Liver (tissue), 9 donors: ENCODE data around the gene ETNPPL. TPM values are rescaled to one million over a fixed set of nuclear protein-coding genes. Genes with fewer than 3 reads are reported as not detected.

Source experiments
- DNase-seq: peaks from one replicate; pipeline ENCODE4 v3.0.0-alpha.2; 2017; ENCODE audit warnings: low spot score
- H3K27ac ChIP-seq, 2 donors: one replicate each; pipeline ENCODE4 v1.7.0; 2013; ENCODE audit warnings: inconsistent platforms in 2 of 2, low read length in 2 of 2, control low read depth in 1 of 2, low read depth in 1 of 2, mild to moderate bottlenecking in 1 of 2
- H3K27me3 ChIP-seq, 4 donors: one replicate each; pipeline versions ENCODE4 v1.6.1 to v1.7.0; 2013; ENCODE audit warnings: low read length in 3 of 4, inconsistent platforms in 1 of 4, mild to moderate bottlenecking in 1 of 4, moderate library complexity in 1 of 4; ENCODE audit not compliant: control insufficient read depth in 4 of 4, insufficient read depth in 4 of 4
- H3K36me3 ChIP-seq, 4 donors: one replicate each; pipeline versions ENCODE4 v1.6.1 to v1.7.0; 2013; ENCODE audit warnings: low read length in 3 of 4, mild to moderate bottlenecking in 3 of 4, low read depth in 1 of 4, moderate library complexity in 1 of 4; ENCODE audit not compliant: control insufficient read depth in 4 of 4, insufficient read depth in 3 of 4
- H3K4me1 ChIP-seq, 4 donors: one replicate each; pipeline versions ENCODE4 v1.6.1 to v1.7.0; 2013; ENCODE audit warnings: low read length in 3 of 4, mild to moderate bottlenecking in 3 of 4, moderate library complexity in 1 of 4; ENCODE audit not compliant: control insufficient read depth in 4 of 4, insufficient read depth in 4 of 4
- H3K4me3 ChIP-seq, 3 donors: one replicate each; pipeline versions ENCODE4 v1.6.1 to v1.7.0; 2013; ENCODE audit warnings: low read length in 3 of 3, control low read depth in 1 of 3, low read depth in 1 of 3, mild to moderate bottlenecking in 1 of 3
- H3K9ac ChIP-seq, 2 donors: one replicate each; pipeline ENCODE4 v1.7.0; 2013; ENCODE audit warnings: low read length in 2 of 2, mild to moderate bottlenecking in 2 of 2, moderate library complexity in 2 of 2, control low read depth in 1 of 2, low read depth in 1 of 2
- H3K9me3 ChIP-seq, 4 donors: one replicate each; pipeline versions ENCODE4 v1.6.1 to v1.7.0; 2013; ENCODE audit warnings: low read length in 3 of 4; ENCODE audit not compliant: control insufficient read depth in 4 of 4
- ATF3 ChIP-seq: IDR thresholded peaks from 2 replicates; pipeline ENCODE4 v1.6.1; 2016; ENCODE audit warnings: antibody characterized with exemption
- CTCF ChIP-seq: fragments of 150-350 bp; IDR thresholded peaks from 2 replicates; pipeline ENCODE4 v1.5.1; 2017; ENCODE audit warnings: improper control_type of control experiment, low read depth, low read length; ENCODE audit not compliant: missing input control
- EGR1 ChIP-seq, 2 donors: IDR thresholded peaks; 2 replicates each; pipeline ENCODE4 v1.6.1; 2016 to 2018; ENCODE audit warnings: antibody characterized with exemption in 2 of 2, low read depth in 2 of 2
- FOXA1 ChIP-seq: IDR thresholded peaks from 2 replicates; pipeline ENCODE4 v1.6.1; 2016; ENCODE audit warnings: antibody characterized with exemption
- FOXA2 ChIP-seq: IDR thresholded peaks from 2 replicates; pipeline ENCODE4 v1.6.1; 2016; ENCODE audit warnings: antibody characterized with exemption
- GABPA ChIP-seq, 2 donors: IDR thresholded peaks in 1 of 2; conservative IDR thresholded peaks in 1 of 2; 2 replicates each; pipeline ENCODE4 v1.6.1; 2016; ENCODE audit warnings: antibody characterized with exemption in 2 of 2, mild to moderate bottlenecking in 1 of 2, moderate library complexity in 1 of 2
- HNF4A ChIP-seq, 2 donors: conservative IDR thresholded peaks; 2 replicates each; pipeline ENCODE4 v1.6.1; 2016; ENCODE audit warnings: antibody characterized with exemption in 2 of 2, mild to moderate bottlenecking in 2 of 2
- HNF4G ChIP-seq: IDR thresholded peaks from 2 replicates; pipeline ENCODE4 v1.6.1; 2016; ENCODE audit warnings: antibody characterized with exemption
- JUND ChIP-seq, 2 donors: IDR thresholded peaks; 2 replicates each; pipeline ENCODE4 v1.6.1; 2016; ENCODE audit warnings: antibody characterized with exemption in 2 of 2
- MAX ChIP-seq: IDR thresholded peaks from 2 replicates; pipeline ENCODE4 v1.6.1; 2016; ENCODE audit warnings: antibody characterized with exemption
- NR2F2 ChIP-seq: IDR thresholded peaks from 2 replicates; pipeline ENCODE4 v1.6.1; 2016; ENCODE audit warnings: antibody characterized with exemption
- RAD21 ChIP-seq, 2 donors: IDR thresholded peaks; 2 replicates each; pipeline ENCODE4 v1.6.1; 2016; ENCODE audit warnings: antibody characterized with exemption in 2 of 2, mild to moderate bottlenecking in 2 of 2
- REST ChIP-seq: IDR thresholded peaks from 2 replicates; pipeline ENCODE4 v1.6.1; 2016; ENCODE audit warnings: antibody characterized with exemption, mild to moderate bottlenecking
- RXRA ChIP-seq, 2 donors: IDR thresholded peaks; 2 replicates each; pipeline ENCODE4 v1.6.1; 2017 to 2018; ENCODE audit warnings: antibody characterized with exemption in 2 of 2, mild to moderate bottlenecking in 1 of 2
- SP1 ChIP-seq: IDR thresholded peaks from 2 replicates; pipeline ENCODE4 v1.6.1; 2018; ENCODE audit warnings: antibody characterized with exemption, mild to moderate bottlenecking
- TAF1 ChIP-seq: conservative IDR thresholded peaks from 2 replicates; pipeline ENCODE4 v1.6.1; 2016; ENCODE audit warnings: antibody characterized with exemption, mild to moderate bottlenecking
- YY1 ChIP-seq: IDR thresholded peaks from 2 replicates; pipeline ENCODE4 v1.6.1; 2016; ENCODE audit warnings: antibody characterized with exemption, mild to moderate bottlenecking
- ZBTB33 ChIP-seq: IDR thresholded peaks from 2 replicates; pipeline ENCODE4 v1.6.1; 2016; ENCODE audit warnings: antibody characterized with exemption
- WGBS: extraction: QIAGEN DNeasy Blood & Tissue Kit; methylation state at CpG from one replicate; pipeline ENCODE4 v1.1.7; 2013; 5-methylcytosine and 5-hydroxymethylcytosine counted together
- polyA plus RNA-seq, 2 donors: library from polyadenylated mRNA; stranded (reverse) in 1 of 2; unstranded in 1 of 2; fragments of 200-250 nt in 1 of 2; fragments of >200 nt in 1 of 2; fragmentation: Nextera tagmentation in 1 of 2; extraction: Ambion mirVana in 1 of 2; gene quantifications; one replicate each; pipeline versions ENCODE4 v1.2.1 to v1.2.3, GENCODE V29; 2013 to 2015
- total RNA-seq, 2 donors: library from RNA; depleted of rRNA; stranded (reverse); fragments of >200 nt; gene quantifications; one replicate each; pipeline ENCODE4 v1.2.3, GENCODE V29; 2014
- donor health status: healthy.
- donor health status: healthy.
- donor health status: healthy.
- donor health status: healthy.
- donor health status: healthy.

ETNPPL gene
- total and polyA plus RNA-seq, 4 donors, result 2.5 to 43.3 (median 25.3) TPM

GRCh38 chr4:108706289-108706688, 56.6 kb downstream of the ETNPPL start:
- Histone ChIP-seq H3K9me3 (no peaks in the 10 kb centered on the region), H3K27ac (no peak overlapping the region), H3K4me1 (peaks cover 0 to 16% (median 6%) of the 10 kb centered on the region in 4 donors), H3K36me3 (no peaks in the 10 kb centered on the region), H3K4me3 (no peak overlapping the region), H3K27me3 (no peaks in the 10 kb centered on the region), H3K9ac (no peak overlapping the region)
- no peak for DNase-seq
- 68% methylated on average over 4 of the region's 4 CpGs for WGBS
- TF ChIP-seq JUND (IDR thresholded peaks at IDR 0.05) (no peak), NR2F2 (no peak), GABPA (IDR thresholded peaks at IDR 0.05 in 1 of 2, conservative IDR thresholded peaks at IDR 0.05 in 1 of 2) (no peak), HNF4G (no peak), YY1 (no peak), SP1 (no peak), MAX (no peak), ZBTB33 (no peak), FOXA2 (no peak), FOXA1 (no peak), REST (no peak), CTCF (no peak), RAD21 (IDR thresholded peaks at IDR 0.05) (no peak), RXRA (IDR thresholded peaks at IDR 0.05) (no peak), EGR1 (IDR thresholded peaks at IDR 0.05; ENCODE audit: low read depth in 2 of 2) (no peak)

GRCh38 chr4:108703966-108704365, 58.9 kb downstream of the ETNPPL start:
- DNase-seq, result no peak
- H3K9ac ChIP-seq, result no peak overlapping the region
- H3K4me1 ChIP-seq, result peaks cover 0 to 20% (median 6%) of the 10 kb centered on the region in 4 donors
- H3K9me3 ChIP-seq, result no peaks in the 10 kb centered on the region
- no peaks in the 10 kb centered on the region for H3K27me3 ChIP-seq
- WGBS, result 26% methylated on average over 2 of the region's 2 CpGs
- H3K27ac ChIP-seq, result no peak overlapping the region
- no peaks in the 10 kb centered on the region for H3K36me3 ChIP-seq
- H3K4me3 ChIP-seq, result no peak overlapping the region
- TF ChIP-seq EGR1 (IDR thresholded peaks at IDR 0.05; ENCODE audit: low read depth in 2 of 2), result no peak
- TF ChIP-seq SP1, result peak; percentile 84
- TF ChIP-seq HNF4A (conservative IDR thresholded peaks at IDR 0.05), result peak; percentile 97
- TF ChIP-seq YY1, result peak; percentile 46
- TF ChIP-seq TAF1, result no peak
- peak; percentile 84 for TF ChIP-seq HNF4G
- peak; percentile 36 for TF ChIP-seq FOXA2
- TF ChIP-seq FOXA1, result no peak
- peak; percentile 45 for TF ChIP-seq MAX
- TF ChIP-seq JUND (IDR thresholded peaks at IDR 0.05), result peak in 1 of 2 donors; percentile 68
- TF ChIP-seq ZBTB33, result peak; percentile 44
- no peak for TF ChIP-seq CTCF
- no peak for TF ChIP-seq ATF3
